GM21526 (cell line): ENCODE data around the gene USP38.
"Not testable (repeated sequence)": the region's sequence is repeated elsewhere in the genome, so short reads cannot be mapped to it uniquely, and the experiment has no call there.

ENCODE experiments used
- ATAC-seq: cut with Tn5 transposase; IDR thresholded peaks from one replicate; pipeline ENCODE4 v1.9.1; 2021; ENCODE audit warnings: moderate library complexity; ENCODE audit not compliant: unreplicated experiment, low FRiP score

Gene USP38

GRCh38 chr4:143202824-143203223 lies 18.1 kb downstream of the USP38 start:
- ATAC-seq, result no peak

GRCh38 chr4:143203577-143203976 lies 18.9 kb downstream of the USP38 start:
- ATAC-seq, result no peak

- ATAC-seq, result no peak
These were observed 22.8 kb downstream of the USP38 start for GRCh38 chr4:143207555-143207954.

- no peak for ATAC-seq
These were observed 27.8 kb downstream of the USP38 start for GRCh38 chr4:143212566-143212965.

- ATAC-seq, result no peak
These were observed 31.2 kb downstream of the USP38 start for GRCh38 chr4:143215873-143216272.

- ATAC-seq, result no peak
These were observed 39.5 kb downstream of the USP38 start for GRCh38 chr4:143224255-143224654.

GRCh38 chr4:143225167-143225566 lies 40.5 kb downstream of the USP38 start:
- ATAC-seq, result no peak

- no peak for ATAC-seq
These were observed 46.0 kb downstream of the USP38 start for GRCh38 chr4:143230683-143231082.

- ATAC-seq, result no peak
These were observed 47.6 kb downstream of the USP38 start for GRCh38 chr4:143232277-143232676.

- ATAC-seq, result no peak
These were observed 49.4 kb downstream of the USP38 start for GRCh38 chr4:143234153-143234552.

GRCh38 chr4:143237195-143237594 lies 52.5 kb downstream of the USP38 start:
- not testable (repeated sequence) for ATAC-seq

- ATAC-seq, result no peak
These were observed 56.4 kb downstream of the USP38 start for GRCh38 chr4:143240939-143241679.

- ATAC-seq, result no peak
These were observed 57.2 kb downstream of the USP38 start for GRCh38 chr4:143241892-143242291.

- ATAC-seq, result no peak
These were observed 58.3 kb downstream of the USP38 start for GRCh38 chr4:143243041-143243440.

GRCh38 chr4:143246977-143247376 lies 62.3 kb downstream of the USP38 start:
- no peak for ATAC-seq

- ATAC-seq, result no peak
These were observed 63.1 kb downstream of the USP38 start for GRCh38 chr4:143247866-143248265.

GRCh38 chr4:143248827-143249226 lies 64.1 kb downstream of the USP38 start:
- ATAC-seq, result no peak

- ATAC-seq, result no peak
These were observed 65.9 kb downstream of the USP38 start for GRCh38 chr4:143250617-143251016.

GRCh38 chr4:143251348-143251747 lies 66.6 kb downstream of the USP38 start:
- ATAC-seq, result no peak

GRCh38 chr4:143251779-143252178 lies 67.1 kb downstream of the USP38 start:
- ATAC-seq, result no peak

GRCh38 chr4:143252478-143252877 lies 67.8 kb downstream of the USP38 start:
- no peak for ATAC-seq

GRCh38 chr4:143253166-143253565 lies 68.4 kb downstream of the USP38 start:
- no peak for ATAC-seq
